Neural cell (in vitro differentiated cells): ENCODE results near the gene PLEKHM3. TPM values are rescaled to one million over a fixed set of nuclear protein-coding genes. Genes with fewer than 3 reads are reported as not detected.

ENCODE experiments used
- H2AFZ ChIP-seq: fragments of 200-600, 300-800 bp; sonication (generic), shearing (Covaris generic); 2 replicates; pipeline ENCODE4 v1.6.0; 2014; ENCODE audit warnings: low read depth, mild to moderate bottlenecking, antibody characterized with exemption, low read length, moderate library complexity
- H3F3A ChIP-seq: fragments of 200-600 bp; shearing (Covaris generic); 2 replicates; pipeline ENCODE4 v1.6.1; 2016; ENCODE audit warnings: mild to moderate bottlenecking, moderate library complexity, mixed read lengths, antibody characterized with exemption, low read length; ENCODE audit not compliant: insufficient read depth, poor library complexity, severe bottlenecking
- H3K27ac ChIP-seq: fragments of 200-600, 300-800 bp; sonication (generic), shearing (Covaris generic); 2 replicates; pipeline ENCODE4 v1.5.1; 2014; ENCODE audit warnings: mild to moderate bottlenecking, low read length, moderate library complexity
- H3K27me3 ChIP-seq: fragments of 300-800, 200-600 bp; sonication (generic), shearing (Covaris generic); 2 replicates; pipeline ENCODE4 v1.6.0; 2014; ENCODE audit warnings: mild to moderate bottlenecking, low read depth, low read length, moderate library complexity; ENCODE audit not compliant: insufficient read depth
- H3K36me3 ChIP-seq: fragments of 300-800, 200-600 bp; sonication (generic), shearing (Covaris generic); 2 replicates; pipeline ENCODE4 v1.5.1; 2014; ENCODE audit warnings: mild to moderate bottlenecking, antibody characterized with exemption, low read length, moderate library complexity; ENCODE audit not compliant: insufficient read depth
- H3K4me2 ChIP-seq: fragments of 300-800, 200-600 bp; sonication (generic), shearing (Covaris generic); 2 replicates; pipeline ENCODE4 v1.6.0; 2014; ENCODE audit warnings: mild to moderate bottlenecking, low read length
- H3K4me3 ChIP-seq: fragments of 300-800, 200-600 bp; sonication (generic), shearing (Covaris generic); 2 replicates; pipeline ENCODE4 v1.5.1; 2014; ENCODE audit warnings: mild to moderate bottlenecking, low read length, moderate library complexity
- H3K79me2 ChIP-seq: fragments of 200-600 bp; shearing (Covaris generic); replicated peaks from 2 replicates; pipeline ENCODE4 v1.6.0; 2014; ENCODE audit warnings: mild to moderate bottlenecking, low read length, moderate library complexity; ENCODE audit not compliant: insufficient read depth
- H3K9ac ChIP-seq: fragments of 300-800, 200-600 bp; sonication (generic), shearing (Covaris generic); 2 replicates; pipeline ENCODE4 v1.6.1; 2016; ENCODE audit warnings: mild to moderate bottlenecking, low read length, mixed read lengths
- H3K9me2 ChIP-seq: fragments of 200-600 bp; shearing (Covaris generic); 2 replicates; pipeline ENCODE4 v1.6.1; 2016; ENCODE audit warnings: mild to moderate bottlenecking, low read length, mixed read lengths; ENCODE audit not compliant: insufficient read depth
- H3K9me3 ChIP-seq: fragments of 200-600, 300-800 bp; sonication (generic), shearing (Covaris generic); 2 replicates; pipeline ENCODE4 v1.6.1; 2016; ENCODE audit warnings: mild to moderate bottlenecking, mixed run types, low read length, moderate library complexity, mixed read lengths
- H4K20me1 ChIP-seq: fragments of 200-600 bp; shearing (Covaris generic); 2 replicates; pipeline ENCODE4 v1.6.1; 2016; ENCODE audit warnings: mild to moderate bottlenecking, mixed run types; ENCODE audit not compliant: insufficient read depth
- CTCF ChIP-seq: fragments of 450-650 bp; IDR thresholded peaks from 2 replicates; pipeline ENCODE4 v1.5.1; 2014; ENCODE audit warnings: antibody characterized with exemption, mild to moderate bottlenecking, moderate library complexity; ENCODE audit not compliant: poor library complexity, severe bottlenecking
- EZH2 ChIP-seq: fragments of 200-600, 300-800 bp; shearing (Covaris generic), sonication (generic); IDR thresholded peaks from 2 replicates; pipeline ENCODE4 v1.6.1; 2014; ENCODE audit warnings: antibody characterized with exemption, low read length, borderline replicate concordance, mild to moderate bottlenecking; ENCODE audit not compliant: insufficient read depth, poor library complexity, severe bottlenecking
- MXI1 ChIP-seq: fragments of 450-650 bp; conservative IDR thresholded peaks from 2 replicates; pipeline ENCODE4 v1.6.1; 2014; ENCODE audit warnings: antibody characterized with exemption, mild to moderate bottlenecking; ENCODE audit not compliant: poor library complexity, severe bottlenecking
- POLR2AphosphoS5 ChIP-seq: IDR thresholded peaks from 2 replicates; pipeline ENCODE4 v1.6.1; 2012
- RAD21 ChIP-seq: fragments of 450-650 bp; conservative IDR thresholded peaks from 2 replicates; pipeline ENCODE4 v1.6.1; 2014; ENCODE audit warnings: antibody characterized with exemption, mild to moderate bottlenecking, moderate library complexity
- REST ChIP-seq: IDR thresholded peaks from 2 replicates; pipeline ENCODE4 v1.6.1; 2012; ENCODE audit warnings: borderline replicate concordance
- SMC3 ChIP-seq: fragments of 450-650 bp; conservative IDR thresholded peaks from 2 replicates; pipeline ENCODE4 v1.6.1; 2014; ENCODE audit warnings: antibody characterized with exemption, mild to moderate bottlenecking, moderate library complexity; ENCODE audit not compliant: poor library complexity
- TAF1 ChIP-seq: IDR thresholded peaks from 2 replicates; pipeline ENCODE4 v1.6.1; 2012; ENCODE audit warnings: low read depth
- polyA plus RNA-seq: library from polyadenylated mRNA; depleted of rRNA; stranded (reverse); fragments of >200 nt; gene quantifications from 2 replicates; pipeline ENCODE4 v1.2.3, GENCODE V29; 2014

PLEKHM3 gene
- polyA plus RNA-seq, 1 donor from 2014 or later, result 13.4 TPM

- no peak overlapping the region for H3K9ac ChIP-seq
- no peaks in the 10 kb centered on the region for H4K20me1 ChIP-seq
- H3K36me3 ChIP-seq, result no peaks in the 10 kb centered on the region
- H3F3A ChIP-seq, result peaks cover 6% of the 10 kb centered on the region
- H3K4me2 ChIP-seq, result no peak overlapping the region
- TF ChIP-seq REST, result no peak
- no peak for TF ChIP-seq CTCF
- TF ChIP-seq EZH2, result no peak
- TF ChIP-seq SMC3, result no peak
- no peak for TF ChIP-seq TAF1
- TF ChIP-seq MXI1, result no peak
- H3K9me3 ChIP-seq, result no peaks in the 10 kb centered on the region
- no peaks in the 10 kb centered on the region for H3K27me3 ChIP-seq
- no peak overlapping the region for H3K4me3 ChIP-seq
- no peak overlapping the region for H3K27ac ChIP-seq
- H2AFZ ChIP-seq, result no peak overlapping the region
- H3K9me2 ChIP-seq, result no peaks in the 10 kb centered on the region
- no peaks in the 10 kb centered on the region for H3K79me2 ChIP-seq
These were observed 58.2 kb downstream of the PLEKHM3 start for GRCh38 chr2:207967121-207967520.

GRCh38 chr2:207960911-207961310, 64.4 kb downstream of the PLEKHM3 start:
- H3K9ac ChIP-seq, result no peak overlapping the region
- no peaks in the 10 kb centered on the region for H4K20me1 ChIP-seq
- H3K9me2 ChIP-seq, result no peaks in the 10 kb centered on the region
- H3F3A ChIP-seq, result no peaks in the 10 kb centered on the region
- no peak overlapping the region for H2AFZ ChIP-seq
- H3K4me2 ChIP-seq, result no peak overlapping the region
- no peak overlapping the region for H3K27ac ChIP-seq
- no peak for TF ChIP-seq CTCF
- TF ChIP-seq RAD21, result no peak
- TF ChIP-seq POLR2AphosphoS5, result no peak
- no peak for TF ChIP-seq SMC3
- no peak for TF ChIP-seq TAF1
- TF ChIP-seq REST, result no peak
- no peak for TF ChIP-seq MXI1
- TF ChIP-seq EZH2, result no peak
- no peak overlapping the region for H3K4me3 ChIP-seq
- H3K9me3 ChIP-seq, result no peaks in the 10 kb centered on the region
- H3K27me3 ChIP-seq, result no peaks in the 10 kb centered on the region
- H3K36me3 ChIP-seq, result no peaks in the 10 kb centered on the region
- H3K79me2 ChIP-seq, result no peaks in the 10 kb centered on the region
